ENCODE results near the gene CFDP1. TPM values are rescaled to one million over a fixed set of nuclear protein-coding genes. Genes with fewer than 3 reads are reported as not detected.

Gene CFDP1
- total and polyA plus RNA-seq, 8 donors = 25.8 to 126 (median 60.7) TPM; not detected in 1

- H3K27me3 ChIP-seq = peaks cover 0 to 28% (median 0%) of the 10 kb centered on the region in 3 donors
- H3K27ac ChIP-seq = peak overlapping the region; percentile 32 to 75 (median 68)
- no peaks in the 10 kb centered on the region for H3K9me3 ChIP-seq
- 53 to 75% (median 64%) methylated on average over 12 of the region's 12 CpGs for WGBS, 5 donors
- peaks cover 68 to 85% (median 80%) of the 10 kb centered on the region in 4 donors for H3K4me1 ChIP-seq
- H3K4me3 ChIP-seq = no peak overlapping the region
- H3K36me3 ChIP-seq = no peaks in the 10 kb centered on the region
- TF ChIP-seq POLR2A (IDR thresholded peaks at IDR 0.05) (no peak), EP300 (IDR thresholded peaks at IDR 0.05) (no peak), POLR2AphosphoS5 (IDR thresholded peaks at IDR 0.05) (no peak), CTCF (IDR thresholded peaks at IDR 0.05) (no peak)
- intact Hi-C loops (cut with DNase I; ENCODE audit: low total_unique reads) = no loop called here
- peak; percentile 28 to 81 for DNase-seq
Measured at GRCh38 chr16:75256059-75256571, 177.2 kb downstream of the CFDP1 start.

GRCh38 chr16:75254359-75254837 lies 178.9 kb downstream of the CFDP1 start:
- DNase-seq = peak in 1 of 2 donors; percentile 82
- no peaks in the 10 kb centered on the region for H3K9me3 ChIP-seq
- H3K4me1 ChIP-seq = peaks cover 81 to 95% (median 92%) of the 10 kb centered on the region in 4 donors
- H3K4me3 ChIP-seq = no peak overlapping the region
- intact Hi-C loops (cut with DNase I; ENCODE audit: low total_unique reads) = no loop called here
- no peak for TF ChIP-seq EP300 (IDR thresholded peaks at IDR 0.05)
- WGBS, 5 donors = 51 to 66% (median 62%) methylated on average over 2 to 5 of the region's 5 CpGs
- peak overlapping the region in 4 of 5 donors; percentile 16 to 96 (median 36) for H3K27ac ChIP-seq
- H3K36me3 ChIP-seq = no peaks in the 10 kb centered on the region
- H3K27me3 ChIP-seq = peaks cover 0 to 45% (median 6%) of the 10 kb centered on the region in 3 donors

- Histone ChIP-seq H3K27ac (peak overlapping the region; percentile 38 to 100 (median 98)), H3K4me1 (peaks cover 89 to 97% (median 95%) of the 10 kb centered on the region in 4 donors), H3K9me3 (no peaks in the 10 kb centered on the region), H3K36me3 (no peaks in the 10 kb centered on the region), H3K4me3 (no peak overlapping the region), H3K27me3 (peaks cover 0 to 45% (median 6%) of the 10 kb centered on the region in 3 donors)
- 66 to 75% (median 70%) methylated on average over 9 to 15 of the region's 15 CpGs for WGBS, 5 donors
- peak in 1 of 2 donors; percentile 59 for DNase-seq
- TF ChIP-seq EP300 (IDR thresholded peaks at IDR 0.05) = no peak
- no peak for TF ChIP-seq CTCF (IDR thresholded peaks at IDR 0.05)
- no peak for TF ChIP-seq POLR2A (IDR thresholded peaks at IDR 0.05)
- no peak for TF ChIP-seq POLR2AphosphoS5 (IDR thresholded peaks at IDR 0.05)
- intact Hi-C loops (cut with DNase I; ENCODE audit: low total_unique reads) = no loop called here
Measured at GRCh38 chr16:75252946-75253911, 180.1 kb downstream of the CFDP1 start.

- WGBS, 5 donors = 48 to 66% (median 62%) methylated on average over 18 to 24 of the region's 24 CpGs
- Histone ChIP-seq H3K4me1 (peaks cover 88 to 96% (median 95%) of the 10 kb centered on the region in 4 donors), H3K9me3 (no peaks in the 10 kb centered on the region), H3K4me3 (peak overlapping the region; percentile 55 to 89 (median 82)), H3K36me3 (no peaks in the 10 kb centered on the region), H3K27ac (peak overlapping the region; percentile 96 to 100 (median 98)), H3K27me3 (peaks cover 0 to 45% (median 6%) of the 10 kb centered on the region in 3 donors)
- intact Hi-C loops (cut with DNase I; ENCODE audit: low total_unique reads) = no loop called here
- TF ChIP-seq EP300 (IDR thresholded peaks at IDR 0.05) (no peak), POLR2A (IDR thresholded peaks at IDR 0.05) (no peak), POLR2AphosphoS5 (IDR thresholded peaks at IDR 0.05) (no peak), CTCF (IDR thresholded peaks at IDR 0.05) (no peak)
- DNase-seq = peak in 1 of 2 donors; percentile 20
Measured at GRCh38 chr16:75252049-75252864, 181.0 kb downstream of the CFDP1 start.
